Left ventricle myocardium superior (tissue), 1 donor: Measurements from ENCODE around the gene DOCK1. TPM values are rescaled to one million over a fixed set of nuclear protein-coding genes. Genes with fewer than 3 reads are reported as not detected.

Experiments used
- ATAC-seq: fragments of 200-7000 bp; cut with Tn5 transposase; one replicate; pipeline ENCODE4 v1.9.1; 2020; ENCODE audit warnings: mild to moderate bottlenecking, moderate library complexity
- DNase-seq: peaks from one replicate; pipeline ENCODE4 v3.0.0-alpha.2; 2020
- intact Hi-C: fragments of 100-400 bp; cut with micrococcal nuclease; formaldehyde crosslinking; loops from one replicate; pipeline ENCODE4 v1.11.0; 2022
- total RNA-seq: library from RNA; stranded (reverse); fragmentation: NEBNext Ultra II Directional; extraction: Animal tissue kit (Norgen Biotek cat#: 25700); gene quantifications from one replicate; pipeline ENCODE4 v1.2.1, GENCODE V29; 2021
- donor health status: DM: no; HTN: yes; CAD: no; lungs with severe emphysema.

DOCK1 gene
- total RNA-seq, 1 donor from 2014 or later: 16.3 TPM

DNA sequence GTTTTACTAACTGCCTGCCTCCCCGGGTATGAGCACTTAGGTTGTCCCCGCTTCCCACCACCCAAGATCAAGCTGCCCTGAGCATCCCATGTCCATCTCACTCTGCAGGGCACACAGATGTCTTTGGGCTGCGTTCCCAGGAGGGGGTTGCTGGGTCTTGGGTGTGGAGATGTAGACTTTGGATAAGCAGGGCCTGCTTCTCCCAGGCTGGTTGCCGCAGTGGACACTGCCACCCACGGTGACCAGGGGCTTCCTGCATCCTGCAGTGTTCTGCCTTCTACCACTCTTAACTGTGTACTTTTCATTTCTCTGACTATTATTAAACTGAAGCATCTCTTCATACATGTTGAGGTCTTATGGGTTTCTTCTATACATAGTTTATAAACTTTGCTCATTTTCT is 70.0 kb downstream of the DOCK1 start:
- DNase-seq (no peak), ATAC-seq (no peak)
- intact Hi-C loops: no loop called here

DNA sequence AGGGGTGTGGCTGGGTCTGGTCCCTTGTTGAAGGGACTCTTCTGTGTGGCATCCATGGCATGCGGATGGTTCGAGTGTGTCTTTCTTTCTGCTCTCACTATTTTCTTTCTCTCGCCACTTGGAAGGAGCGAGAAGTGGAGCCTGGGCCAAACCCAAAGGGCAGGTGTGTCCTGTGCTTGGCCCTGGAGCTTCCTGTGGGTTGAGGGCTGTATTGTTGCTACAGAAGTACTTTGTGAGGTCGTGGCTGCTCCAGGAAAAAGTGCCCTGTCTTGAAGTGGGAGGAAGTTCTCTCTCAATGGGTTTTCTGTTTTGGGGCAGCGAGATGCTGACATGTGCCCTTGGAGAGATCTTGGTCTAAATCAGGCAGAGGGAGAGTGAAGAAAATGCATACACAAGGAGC is 72.0 kb downstream of the DOCK1 start:
- ATAC-seq: no peak
- intact Hi-C loops: no loop called here
- no peak for DNase-seq

DNA sequence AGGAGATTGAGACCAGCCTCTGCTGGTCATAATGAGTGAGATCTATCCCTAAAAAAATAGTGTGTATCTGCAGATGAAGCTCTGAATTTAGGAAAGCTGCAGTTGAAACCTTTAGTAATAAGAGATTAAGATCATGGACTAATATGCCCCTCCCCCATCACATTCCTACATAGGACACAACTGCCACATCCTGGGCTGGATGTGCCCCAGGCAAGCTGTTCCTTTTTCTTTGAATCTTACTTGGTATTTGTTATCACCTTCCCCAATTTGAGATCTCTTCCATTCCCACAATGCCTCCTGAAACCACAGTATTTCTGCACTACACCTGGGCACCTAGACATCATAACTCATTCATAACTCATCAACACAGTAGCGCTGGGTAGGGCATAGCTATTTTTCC is 74.1 kb downstream of the DOCK1 start:
- ATAC-seq (no peak), DNase-seq (no peak)
- intact Hi-C loops: no loop called here

- ATAC-seq: no peak
- intact Hi-C loops: no loop called here
Observed at GRCh38 chr10:126993208-126993607, 88.0 kb downstream of the DOCK1 start.

GRCh38 chr10:126997801-126998590 is 92.8 kb downstream of the DOCK1 start:
- DNase-seq (no peak), ATAC-seq (no peak)
- intact Hi-C loops: no loop called here

More at GRCh38 chr10:126993208-126993607, 88.0 kb downstream of the DOCK1 start:
- DNase-seq: no peak

GRCh38 chr10:127000598-127000997 is 95.4 kb downstream of the DOCK1 start:
- no peak for DNase-seq
- intact Hi-C loops: no loop called here
- ATAC-seq: no peak

DNA sequence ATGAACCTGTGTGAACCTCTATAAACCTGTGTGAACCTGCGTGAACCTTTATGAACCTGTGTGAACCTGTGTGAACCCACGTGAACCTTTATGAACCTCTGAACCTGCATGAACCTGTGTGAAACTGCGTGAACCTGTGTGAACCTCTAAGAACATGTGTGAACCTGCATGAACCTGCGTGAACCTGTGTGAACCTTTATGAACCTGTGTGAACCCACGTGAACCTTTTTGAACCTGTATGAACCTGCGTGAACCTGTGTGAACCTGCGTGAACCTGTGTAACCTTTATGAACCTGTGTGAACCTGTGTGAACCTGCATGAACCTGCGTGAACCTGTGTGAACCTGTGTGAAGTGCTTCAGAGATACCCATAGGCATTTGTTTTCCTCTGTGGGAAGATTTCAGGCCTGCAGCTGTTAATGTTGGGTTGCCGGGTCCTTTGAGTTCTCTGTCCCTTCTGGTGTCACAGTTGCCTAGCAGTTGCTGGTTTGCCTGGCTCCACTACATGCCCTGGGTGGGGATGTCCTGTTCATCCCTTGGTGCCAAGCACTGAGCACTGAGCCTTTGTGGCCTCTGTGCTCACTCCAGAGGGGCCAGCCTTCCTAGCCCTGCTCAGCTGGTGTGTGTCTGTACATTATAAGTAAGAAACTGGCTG is 97.9 kb downstream of the DOCK1 start:
- ATAC-seq (no peak), DNase-seq (no peak)
- intact Hi-C loops: no loop called here

DNA sequence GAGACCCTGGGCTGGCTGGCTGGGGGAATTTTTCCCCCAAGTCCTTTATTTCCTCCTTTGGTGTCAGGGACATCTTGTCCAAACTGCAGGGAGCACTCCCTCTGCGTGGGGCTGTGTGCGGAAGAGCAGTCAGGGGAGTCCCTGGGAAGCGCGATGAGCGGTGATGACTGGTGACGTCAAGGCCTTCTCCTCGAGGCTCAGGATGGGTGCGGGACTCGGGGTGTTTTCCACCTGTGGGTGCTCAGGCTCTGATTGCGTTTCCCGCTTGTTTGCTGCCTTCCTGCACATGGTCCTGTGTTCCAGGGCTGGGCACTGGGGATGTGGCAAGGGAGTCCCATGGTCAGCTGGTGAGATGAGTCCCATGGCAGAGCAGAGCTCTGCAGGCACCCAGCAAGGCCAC is 101.2 kb downstream of the DOCK1 start:
- DNase-seq (no peak), ATAC-seq (no peak)
- intact Hi-C loops: no loop called here

GRCh38 chr10:127009366-127009765 is 104.1 kb downstream of the DOCK1 start:
- intact Hi-C loops: no loop called here

DNA sequence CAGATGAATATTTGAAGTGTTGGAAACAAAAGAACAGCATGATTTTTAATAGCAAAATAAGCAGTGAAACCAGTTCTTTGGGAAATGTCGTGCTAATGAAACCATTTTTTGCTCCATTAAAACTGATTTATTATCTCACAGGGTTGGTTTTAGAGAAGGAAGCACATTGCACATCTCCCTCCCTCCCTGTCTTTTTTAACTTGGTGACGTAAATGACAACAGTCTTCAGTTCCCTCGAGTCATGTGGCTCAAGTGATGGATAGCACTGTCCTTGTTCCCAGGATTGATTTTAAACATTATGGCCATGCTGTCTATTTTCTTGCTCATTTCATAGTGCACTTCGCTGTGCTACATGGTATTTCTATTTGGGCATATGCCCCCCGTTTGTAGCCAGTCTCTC is 105.9 kb downstream of the DOCK1 start:
- intact Hi-C loops: no loop called here
- DNase-seq: no peak
- no peak for ATAC-seq

More at GRCh38 chr10:127009366-127009765, 104.1 kb downstream of the DOCK1 start:
- DNase-seq (no peak), ATAC-seq (no peak)

- ATAC-seq: peak; percentile 54
- intact Hi-C loops: no loop called here
- DNase-seq: no peak
Observed at GRCh38 chr10:127012071-127012768, 107.0 kb downstream of the DOCK1 start.

DNA sequence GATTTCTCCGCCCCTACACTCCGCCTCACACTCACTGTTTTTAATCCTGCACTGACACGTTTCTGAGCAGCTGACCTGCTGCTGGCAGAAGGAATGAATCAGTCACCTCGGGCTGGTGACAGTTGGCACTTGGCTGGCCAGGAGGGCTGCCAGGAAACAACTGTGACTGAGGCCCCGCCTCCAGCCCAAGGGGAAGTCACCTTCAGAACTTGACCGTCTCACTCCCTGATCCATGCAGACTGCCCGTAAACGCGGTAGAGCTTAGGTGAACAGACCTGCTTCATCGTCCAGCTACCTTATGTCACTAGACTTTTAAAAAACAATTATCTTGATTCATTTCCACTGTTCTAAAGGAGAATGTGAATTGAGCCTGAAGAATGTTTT is 107.5 kb downstream of the DOCK1 start:
- intact Hi-C loops: no loop called here
- peak; percentile 88 for DNase-seq
- ATAC-seq: peak; percentile 98

DNA sequence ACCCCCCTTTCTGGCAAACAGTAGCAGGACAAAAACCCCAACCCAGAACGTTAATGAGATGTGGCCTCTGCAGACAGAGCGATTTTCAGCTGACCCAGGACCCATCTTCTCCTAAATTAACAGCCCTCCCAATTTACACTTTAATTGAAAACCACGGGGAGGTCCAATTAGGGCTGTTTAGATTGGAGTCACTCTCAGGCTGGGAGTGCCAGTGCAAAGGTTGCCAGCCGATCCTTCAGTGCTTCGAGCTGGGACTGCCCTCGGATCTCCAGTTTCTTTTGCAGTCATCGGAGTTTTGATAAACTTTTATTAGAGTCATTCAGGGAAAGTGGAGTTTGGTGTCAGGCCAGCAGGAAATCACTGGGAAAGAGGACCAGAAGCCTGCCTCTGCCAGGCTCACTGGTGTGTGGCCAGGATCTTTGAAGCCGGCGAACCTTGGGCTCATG is 108.0 kb downstream of the DOCK1 start:
- intact Hi-C loops: no loop called here
- DNase-seq: peak; percentile 46
- peak; percentile 67 for ATAC-seq

DNA sequence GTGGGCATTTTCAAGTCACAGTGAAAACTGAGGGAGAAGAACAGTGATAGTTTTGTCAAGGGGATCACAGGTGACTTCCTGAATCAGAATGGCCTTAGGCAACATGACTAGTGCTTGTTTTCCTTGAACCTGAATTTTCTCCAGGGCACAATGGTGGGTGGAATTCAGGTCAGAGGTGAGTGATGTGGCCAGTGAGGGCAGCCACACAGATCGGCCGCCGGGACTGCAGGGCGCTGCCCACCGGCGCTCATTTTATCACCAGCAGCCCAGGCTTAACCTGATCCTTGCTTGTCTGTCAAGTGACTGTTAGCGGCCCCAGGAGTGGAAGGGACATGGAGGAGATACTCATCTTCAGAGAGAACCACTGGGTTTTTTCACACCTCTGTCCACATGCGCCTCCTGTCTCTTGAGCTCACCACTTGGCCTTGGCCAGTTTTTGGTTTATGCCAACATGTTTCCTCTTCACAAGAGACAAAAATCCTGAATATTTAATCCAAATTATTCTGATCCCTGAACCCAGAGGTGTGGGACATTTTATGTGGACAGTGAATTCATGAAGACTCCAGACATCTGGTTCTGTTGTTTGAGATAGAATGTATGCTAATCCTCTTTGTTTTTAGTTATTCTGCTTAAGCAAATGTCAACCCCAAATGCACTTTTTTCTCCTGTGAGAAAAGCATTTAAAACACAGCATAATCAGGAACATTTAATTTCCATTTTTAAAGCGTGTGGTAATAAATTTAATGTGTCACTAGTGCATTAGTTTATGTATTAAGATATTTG is 108.7 kb downstream of the DOCK1 start:
- ATAC-seq (peak; percentile 10), DNase-seq (no peak)
- intact Hi-C loops: no loop called here

- intact Hi-C loops: no loop called here
- no peak for ATAC-seq
- no peak for DNase-seq
Observed at GRCh38 chr10:127014671-127015070, 109.4 kb downstream of the DOCK1 start.

GRCh38 chr10:127015373-127015772 is 110.1 kb downstream of the DOCK1 start:
- intact Hi-C loops: no loop called here
- ATAC-seq (no peak), DNase-seq (no peak)

GRCh38 chr10:127016331-127016730 is 111.1 kb downstream of the DOCK1 start:
- no peak for DNase-seq
- no peak for ATAC-seq
- intact Hi-C loops: no loop called here

- DNase-seq: no peak
- intact Hi-C loops: no loop called here
Observed at GRCh38 chr10:127017541-127018297, 112.5 kb downstream of the DOCK1 start.

GRCh38 chr10:127018298-127018650 is 113.0 kb downstream of the DOCK1 start:
- no peak for DNase-seq
- intact Hi-C loops: no loop called here
- no peak for ATAC-seq

More at GRCh38 chr10:127017541-127018297, 112.5 kb downstream of the DOCK1 start:
- no peak for ATAC-seq
